GM18498 (cell line): ENCODE results near the gene IL17RA.
A peak's percentile ranks its signal among the peaks of the same experiment; 100 is the strongest.

Experiments
- ATAC-seq: cut with Tn5 transposase; IDR thresholded peaks from one replicate; pipeline ENCODE4 v1.9.1; 2021; ENCODE audit warnings: mild to moderate bottlenecking, moderate library complexity; ENCODE audit not compliant: unreplicated experiment

Gene IL17RA

GRCh38 chr22:17149076-17149815 is 64.4 kb downstream of the IL17RA start:
- ATAC-seq = no peak

DNA sequence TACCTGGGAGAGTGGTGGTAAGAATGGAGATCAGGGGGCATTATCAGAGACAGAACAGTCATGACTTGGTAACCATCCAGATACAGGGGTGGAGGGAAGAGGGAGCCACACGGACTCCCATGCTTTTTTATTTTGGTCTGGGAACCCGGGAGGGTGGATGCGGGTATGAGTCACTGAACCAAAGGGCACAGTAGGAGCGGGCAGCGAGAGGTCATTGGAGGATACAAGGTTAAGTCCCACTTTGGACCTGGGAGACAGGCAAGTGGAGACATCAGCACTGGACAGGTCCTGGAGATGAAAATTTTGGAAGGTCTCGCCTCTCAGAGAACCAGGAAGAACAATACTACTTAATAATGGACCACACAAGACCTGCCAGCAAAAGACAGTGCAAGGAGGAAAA is 67.5 kb downstream of the IL17RA start:
- ATAC-seq = no peak

DNA sequence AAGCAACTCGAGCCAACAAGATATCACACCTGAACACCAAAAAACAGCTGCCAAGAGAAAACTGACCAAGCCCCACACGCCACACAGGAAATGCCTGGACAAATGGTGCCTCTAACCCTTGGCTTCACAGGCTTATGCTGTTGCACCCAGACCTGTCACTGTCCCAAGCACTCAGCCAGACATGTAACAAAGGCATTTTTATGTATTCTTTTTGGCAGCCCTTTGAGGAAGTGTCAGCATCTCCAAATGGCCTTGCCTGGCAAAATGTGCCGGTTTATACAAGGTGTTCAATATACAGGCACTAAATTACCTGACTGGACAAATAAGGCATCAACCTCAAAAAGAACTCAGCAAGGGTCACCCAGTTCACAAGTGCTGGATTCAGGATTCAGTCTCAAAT is 68.2 kb downstream of the IL17RA start:
- no peak for ATAC-seq

DNA sequence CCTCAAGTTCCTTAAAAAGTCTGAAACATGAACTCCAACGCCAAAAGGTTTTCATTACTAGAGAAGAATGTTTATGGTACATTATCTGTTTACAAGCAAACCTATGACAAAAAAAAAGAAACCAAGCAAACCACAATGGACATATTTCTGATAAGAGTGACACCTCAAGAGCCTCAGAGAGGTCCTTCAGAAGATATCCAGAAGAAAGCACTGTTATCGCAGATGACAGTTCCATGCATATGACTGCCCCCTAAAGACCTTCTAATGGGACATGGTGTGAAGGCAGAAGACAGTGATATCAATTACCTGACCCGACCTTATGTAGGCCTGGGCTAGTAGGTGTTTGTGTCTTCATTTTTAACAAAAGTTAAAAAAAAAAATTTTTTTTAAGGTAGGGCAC is 71.1 kb downstream of the IL17RA start:
- no peak for ATAC-seq

- no peak for ATAC-seq
Measured at GRCh38 chr22:17157714-17158113, 72.9 kb downstream of the IL17RA start.

GRCh38 chr22:17158176-17158567 is 73.4 kb downstream of the IL17RA start:
- no peak for ATAC-seq

GRCh38 chr22:17158568-17159503 is 74.0 kb downstream of the IL17RA start, which contains the start of gene HDHD5:
Gene HDHD5 (minus strand): TSS chr22:17159277. CDS start chr22:17159251, 26 bp downstream.
- peak; percentile 69 for ATAC-seq

GRCh38 chr22:17159504-17159951 is 74.7 kb downstream of the IL17RA start:
- ATAC-seq = peak; percentile 14

- no peak for ATAC-seq
Measured at GRCh38 chr22:17161991-17162390, 77.2 kb downstream of the IL17RA start.

DNA sequence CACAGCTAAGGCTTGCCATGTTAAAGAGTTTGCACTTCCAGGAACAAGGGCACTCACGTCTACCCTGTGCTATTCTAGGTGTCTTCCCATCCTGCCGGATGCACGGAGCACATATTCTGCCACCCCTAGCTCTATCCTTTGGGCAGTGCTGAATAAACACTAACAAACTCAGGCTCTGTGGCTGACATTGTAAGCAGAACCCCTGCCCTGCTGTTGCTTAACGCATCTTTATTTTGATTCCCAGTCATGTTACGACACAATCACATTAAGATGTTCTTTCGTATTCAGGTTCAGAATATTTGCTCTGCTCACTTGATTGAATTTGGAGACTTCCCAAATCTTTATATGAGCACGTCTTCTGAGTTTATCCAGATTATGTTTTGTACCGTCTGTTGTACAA is 77.9 kb downstream of the IL17RA start:
- ATAC-seq = no peak

GRCh38 chr22:17164392-17165024 is 79.7 kb downstream of the IL17RA start:
- ATAC-seq = no peak
